WI38 (cell line): ENCODE measurements around the gene NACC1.

ENCODE experiments used
- H3K4me3 ChIP-seq: 2 replicates; pipeline ENCODE4 v1.5.1; 2011; ENCODE audit warnings: low read depth, mild to moderate bottlenecking, control low read depth, low read length
- CTCF ChIP-seq: IDR thresholded peaks from 2 replicates; pipeline ENCODE4 v1.5.1; 2012; ENCODE audit warnings: low read depth, mild to moderate bottlenecking, control low read depth, low read length

Gene NACC1

GRCh38 chr19:13133241-13133870 lies 15.3 kb downstream of the NACC1 start:
- no peak for TF ChIP-seq CTCF
- no peak overlapping the region for H3K4me3 ChIP-seq

DNA sequence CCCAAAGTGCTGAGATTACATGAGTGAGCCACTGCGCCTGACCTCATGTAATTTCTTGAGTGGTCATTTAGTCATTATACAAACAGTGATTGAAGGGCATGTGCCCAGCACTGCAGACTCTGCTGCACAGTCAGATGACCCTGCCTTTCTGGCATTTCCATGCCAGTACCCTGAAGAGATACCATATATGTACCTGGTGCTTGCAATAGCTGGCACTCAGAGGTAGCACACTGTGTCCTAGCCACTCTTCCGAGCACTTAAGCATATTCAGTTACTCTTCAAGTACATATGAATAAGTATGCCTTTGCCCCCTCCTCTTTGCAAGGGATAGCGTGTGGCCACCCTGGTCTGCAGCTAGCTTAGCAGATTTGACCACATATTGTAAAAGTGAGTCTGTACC lies 16.6 kb downstream of the NACC1 start:
- no peak overlapping the region for H3K4me3 ChIP-seq
- TF ChIP-seq CTCF: no peak

GRCh38 chr19:13135068-13136062 lies 17.3 kb downstream of the NACC1 start:
- no peak overlapping the region for H3K4me3 ChIP-seq
- TF ChIP-seq CTCF: no peak

- no peak for TF ChIP-seq CTCF
- no peak overlapping the region for H3K4me3 ChIP-seq
These were observed 19.3 kb downstream of the NACC1 start for GRCh38 chr19:13137290-13137794.

DNA sequence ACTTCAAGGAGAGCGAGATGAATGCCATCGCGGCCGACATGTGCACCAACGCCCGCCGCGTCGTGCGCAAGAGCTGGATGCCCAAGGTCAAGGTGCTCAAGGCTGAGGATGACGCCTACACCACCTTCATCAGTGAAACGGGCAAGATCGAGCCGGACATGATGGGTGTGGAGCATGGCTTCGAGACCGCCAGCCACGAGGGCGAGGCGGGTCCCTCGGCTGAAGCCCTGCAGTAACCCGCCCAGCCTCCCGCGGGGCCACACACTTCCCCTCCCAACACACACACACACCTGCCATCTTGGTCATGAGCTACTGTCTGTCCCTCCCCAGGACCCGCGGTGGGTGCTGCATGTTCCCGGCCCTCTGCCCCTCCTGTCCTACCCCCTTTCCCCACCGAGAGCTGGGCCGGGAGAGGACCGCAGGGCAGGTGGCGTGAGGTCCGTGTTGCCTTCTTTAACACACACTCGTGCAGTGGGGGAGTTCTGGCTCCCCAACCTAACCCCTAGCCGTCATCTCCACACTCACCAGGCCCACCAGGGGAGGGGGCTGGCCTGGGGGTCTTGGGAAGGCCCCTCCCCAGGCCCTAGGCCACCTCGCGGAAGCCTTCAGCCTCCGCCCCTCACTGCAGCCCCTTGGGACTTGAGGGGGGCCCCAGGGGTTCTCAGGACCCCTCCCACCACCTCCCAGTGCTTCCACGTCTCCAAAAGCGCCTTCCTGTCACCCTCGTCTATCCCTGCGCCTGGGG lies 20.3 kb downstream of the NACC1 start:
- no peak for TF ChIP-seq CTCF
- no peak overlapping the region for H3K4me3 ChIP-seq

DNA sequence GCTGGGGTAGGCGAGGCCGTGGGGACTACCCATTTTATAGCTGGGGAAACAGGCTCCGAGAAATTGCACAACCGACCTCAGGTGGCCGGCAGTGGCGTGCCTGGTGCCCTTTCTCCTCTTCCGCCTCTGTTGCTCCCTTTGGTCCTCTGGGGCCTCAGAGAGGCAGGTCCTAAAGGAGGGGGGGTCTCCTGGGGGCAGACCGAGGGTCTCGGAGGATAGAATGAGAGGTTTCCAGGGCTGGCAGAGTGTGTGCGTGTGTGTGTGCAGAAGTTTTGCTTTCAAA lies 20.8 kb downstream of the NACC1 start:
- TF ChIP-seq CTCF: no peak
- H3K4me3 ChIP-seq: no peak overlapping the region
